RPMI7951 (cell line): ENCODE results near the gene PABPN1L. TPM values are rescaled to one million over a fixed set of nuclear protein-coding genes. Genes with fewer than 3 reads are reported as not detected.

Experiments used
- DNase-seq: peaks from one replicate; pipeline ENCODE4 v3.0.0-alpha.2; 2012; ENCODE audit warnings: low read depth
- total RNA-seq: library from RNA; depleted of rRNA; stranded (reverse); fragments of >200 nt; shearing (Covaris generic); gene quantifications from 2 replicates; pipeline ENCODE4 v1.2.3, GENCODE V29; 2014

Gene PABPN1L
- total RNA-seq, 1 experiment from 2014 or later = not detected

DNA sequence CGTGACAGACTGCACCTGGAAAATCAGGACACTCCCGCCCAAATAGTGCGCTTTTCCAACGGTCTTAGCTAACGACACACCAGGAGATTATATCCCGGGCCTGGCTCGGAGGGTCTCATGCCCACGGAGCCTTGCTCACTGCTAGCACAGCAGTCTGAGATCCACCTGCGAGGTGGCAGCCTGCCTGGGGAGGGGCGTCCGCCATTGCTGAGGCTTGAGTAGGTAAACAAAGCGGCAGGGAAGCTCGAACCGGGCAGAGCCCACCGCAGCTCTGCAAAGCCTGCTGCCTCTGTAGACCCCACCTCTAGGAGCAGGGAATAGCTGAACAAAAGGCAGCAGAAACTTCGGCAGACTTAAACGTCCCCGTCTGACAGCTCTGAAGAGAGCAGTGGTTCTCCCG, 14.8 kb downstream of the PABPN1L start:
- no peak for DNase-seq

DNA sequence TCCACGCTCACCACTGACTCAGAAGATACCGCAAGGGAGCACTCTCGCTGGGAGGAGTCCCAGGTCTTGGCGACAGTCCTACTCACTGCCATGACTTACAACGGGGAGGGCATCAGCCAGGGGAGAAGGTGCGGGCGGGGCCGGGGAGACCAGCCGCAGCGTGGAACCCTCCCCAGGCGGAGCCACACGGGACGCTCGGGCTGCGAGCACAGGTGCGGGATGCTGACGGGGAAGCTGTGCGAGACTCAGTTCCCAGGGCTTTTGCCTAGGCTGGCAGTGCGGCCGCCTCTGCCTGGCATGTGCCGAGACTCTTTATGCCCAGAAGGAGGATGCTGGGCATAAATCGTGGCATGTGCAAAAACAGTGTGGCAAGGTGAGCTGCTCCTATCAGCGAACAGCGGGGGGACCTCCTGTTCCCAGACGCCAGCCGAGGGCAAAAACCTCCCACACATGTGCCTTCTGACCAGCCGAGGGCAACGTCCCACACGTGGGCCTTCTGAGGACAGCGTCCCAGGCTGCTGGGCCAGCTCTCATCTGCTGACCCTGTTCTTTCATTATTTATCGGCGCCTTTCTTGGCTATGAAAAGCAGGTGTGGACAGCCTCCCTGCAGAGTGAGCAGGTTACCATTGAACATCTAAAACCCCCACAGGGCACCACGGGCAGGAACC, 15.8 kb downstream of the PABPN1L start:
- DNase-seq = no peak

- no peak for DNase-seq
Measured at GRCh38 chr16:88848557-88848956, 17.9 kb downstream of the PABPN1L start.

GRCh38 chr16:88847654-88848053, 18.8 kb downstream of the PABPN1L start:
- no peak for DNase-seq

GRCh38 chr16:88846088-88846487, 20.4 kb downstream of the PABPN1L start:
- no peak for DNase-seq

GRCh38 chr16:88844419-88845036, 21.9 kb downstream of the PABPN1L start:
- no peak for DNase-seq

DNA sequence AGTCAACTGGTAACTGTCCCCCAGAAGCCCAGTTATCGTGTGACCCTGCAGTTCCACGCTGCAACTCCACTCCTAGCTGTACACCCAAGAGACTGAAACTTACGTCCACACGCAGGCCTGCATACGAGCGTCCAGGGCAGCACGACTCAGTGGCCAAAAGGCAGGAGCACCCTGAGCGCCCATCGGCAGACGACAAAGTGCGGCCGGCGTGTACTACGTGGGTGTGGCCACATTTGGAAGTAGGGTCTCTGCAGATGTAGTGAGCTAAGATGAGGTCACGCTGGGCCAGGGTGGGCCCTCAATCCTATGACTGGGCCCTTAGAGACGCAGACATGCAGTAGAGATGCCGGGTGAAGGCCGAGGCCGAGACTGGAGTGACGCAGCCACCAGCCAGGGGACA, 23.2 kb downstream of the PABPN1L start:
- DNase-seq = no peak

DNA sequence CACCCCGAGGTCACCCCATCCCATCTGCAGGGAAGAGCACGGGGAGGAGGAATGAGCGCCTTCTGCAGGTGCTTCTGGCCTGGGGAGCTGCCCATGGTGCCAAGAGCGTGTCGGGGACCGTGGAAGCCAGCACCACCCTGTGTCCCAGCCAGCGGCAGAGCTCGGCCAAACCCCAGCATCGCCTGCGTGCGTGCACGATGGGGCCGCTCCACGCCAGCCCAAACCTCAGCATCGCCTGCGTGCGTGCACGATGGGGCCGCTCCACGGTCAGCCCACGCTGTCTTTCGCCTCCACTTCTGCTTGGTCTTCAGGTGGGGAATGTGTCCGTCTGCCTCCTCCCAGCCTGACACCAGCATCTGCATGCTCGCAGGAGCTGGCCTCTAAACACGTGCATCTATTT, 23.7 kb downstream of the PABPN1L start:
- no peak for DNase-seq

- no peak for DNase-seq
Measured at GRCh38 chr16:88842308-88842756, 24.1 kb downstream of the PABPN1L start.

DNA sequence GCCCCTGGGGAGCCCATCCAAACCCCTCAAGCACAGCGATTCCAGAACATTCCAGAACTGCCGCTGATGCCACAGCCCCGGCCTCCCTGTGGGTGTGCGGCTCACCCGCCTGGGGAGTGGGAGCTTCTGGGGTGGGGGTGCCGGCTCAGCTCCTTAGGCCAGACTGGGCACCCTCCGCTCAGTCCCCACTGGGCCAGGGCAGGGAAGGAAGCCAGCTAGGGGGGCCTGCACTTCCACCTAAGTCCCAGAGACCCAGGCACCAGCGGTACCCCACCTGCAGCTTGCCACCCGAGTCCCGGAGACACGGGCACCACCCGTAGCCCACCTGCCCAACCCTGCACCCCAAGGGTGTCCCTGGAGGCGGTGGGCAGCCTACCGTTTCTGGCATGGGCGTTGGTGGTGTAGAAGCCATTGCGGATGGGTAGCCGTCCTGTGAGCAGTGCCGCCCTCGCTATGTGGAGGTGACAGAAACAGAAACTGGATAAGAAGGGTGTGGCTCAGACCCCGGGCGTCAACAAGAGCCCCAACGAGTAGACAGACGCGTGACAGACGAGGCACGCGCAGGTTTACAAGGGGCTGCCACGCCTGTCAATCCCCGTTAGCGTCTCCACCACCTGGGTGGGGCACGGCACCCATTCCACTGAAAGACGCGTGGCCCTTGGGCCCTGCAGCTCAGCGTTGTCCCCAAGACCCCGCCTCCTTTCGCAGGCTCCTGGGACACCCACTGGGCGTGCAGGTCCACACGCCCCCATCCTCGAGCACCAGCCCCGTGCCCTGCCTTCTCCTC, 24.7 kb downstream of the PABPN1L start:
- no peak for DNase-seq

DNA sequence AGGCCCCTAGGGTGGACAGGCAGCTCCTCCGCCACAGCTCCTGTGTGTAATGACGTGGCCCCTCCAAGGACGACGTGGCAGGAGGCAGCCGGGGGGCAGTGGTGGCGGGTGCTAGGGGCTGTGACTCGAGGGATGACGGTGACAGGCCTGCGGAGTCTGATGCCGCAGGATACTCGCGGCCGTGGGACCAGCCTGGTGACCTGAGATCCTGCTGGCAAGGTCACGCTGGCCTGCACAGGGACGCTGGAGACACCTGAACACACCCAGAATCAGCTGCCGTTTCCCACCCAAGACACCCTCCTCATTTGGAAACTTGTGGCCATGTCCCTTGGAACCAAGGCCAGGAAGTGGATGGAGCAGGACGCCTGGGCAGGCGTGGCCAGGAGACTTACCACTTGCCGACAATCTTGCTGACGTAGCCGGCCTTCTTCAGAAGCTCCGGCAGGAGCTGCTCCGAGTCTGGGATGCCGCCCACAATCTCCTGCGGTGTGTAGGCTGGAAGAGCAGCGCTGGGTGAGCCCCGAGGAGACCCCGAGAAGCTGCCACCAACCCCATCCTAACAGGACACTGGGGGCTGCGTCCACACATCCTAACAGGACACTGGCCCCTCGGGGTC, 25.8 kb downstream of the PABPN1L start:
- DNase-seq = no peak

GRCh38 chr16:88839745-88840599, 26.5 kb downstream of the PABPN1L start:
- DNase-seq = no peak

- DNase-seq = no peak
Measured at GRCh38 chr16:88839026-88839529, 27.4 kb downstream of the PABPN1L start.

DNA sequence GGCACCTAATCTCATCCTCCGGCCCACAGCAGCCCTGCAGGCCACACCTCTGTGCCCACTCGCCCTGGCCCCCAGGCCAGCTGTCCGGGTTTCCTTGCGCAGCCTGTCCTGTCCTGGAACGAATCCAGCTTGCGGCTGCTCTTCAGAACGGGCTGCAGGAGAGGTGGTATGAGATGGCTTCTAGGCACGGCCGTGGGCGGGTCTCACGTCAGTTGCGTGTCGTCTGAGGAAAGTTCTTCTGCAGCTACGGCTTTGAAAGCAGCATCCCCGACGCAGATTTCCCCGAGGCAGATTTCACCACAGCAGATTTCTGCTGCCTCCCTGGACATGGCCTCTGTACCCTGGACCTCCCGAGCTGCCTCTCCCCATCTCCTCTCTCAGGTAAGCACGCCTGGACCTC, 27.9 kb downstream of the PABPN1L start:
- no peak for DNase-seq

- no peak for DNase-seq
Measured at GRCh38 chr16:88837806-88838205, 28.7 kb downstream of the PABPN1L start.

DNA sequence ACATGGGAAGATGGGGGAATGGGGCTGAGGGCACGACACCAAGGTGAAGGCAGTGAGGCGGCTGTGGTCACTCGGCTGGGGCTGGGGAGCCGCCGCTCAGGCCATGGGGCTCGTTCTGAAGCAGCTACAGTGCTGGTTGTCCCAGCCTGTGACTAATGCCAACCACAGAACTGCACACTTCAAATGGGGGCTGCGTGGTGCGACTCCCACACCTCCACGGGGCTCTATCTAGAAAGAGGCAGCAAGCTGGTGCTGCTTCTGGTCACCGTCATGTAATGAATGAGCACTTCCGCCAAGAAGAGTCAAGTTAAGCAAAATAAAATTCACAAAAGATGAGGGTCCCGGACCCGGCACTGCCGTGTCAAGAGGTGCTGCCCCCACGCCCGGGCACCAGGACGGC, 29.7 kb downstream of the PABPN1L start:
- no peak for DNase-seq

DNA sequence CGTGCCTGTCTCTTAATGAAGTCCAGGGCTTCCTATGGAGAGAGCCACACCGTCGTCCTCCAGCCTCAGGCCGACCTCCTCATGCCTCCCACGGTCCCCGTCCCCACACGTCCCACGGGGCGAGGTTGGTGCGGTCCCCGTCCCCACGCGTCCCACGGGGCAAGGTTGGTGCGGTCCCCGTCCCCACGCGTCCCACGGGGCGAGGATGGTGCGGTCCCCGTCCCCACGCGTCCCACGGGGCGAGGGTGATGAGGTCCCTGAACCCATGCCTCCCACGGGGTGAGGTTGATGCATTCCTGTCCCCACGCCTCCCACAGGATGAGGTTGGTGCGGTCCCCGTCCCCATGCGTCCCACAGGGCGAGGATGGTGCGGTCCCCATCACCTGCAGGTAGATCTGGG, 30.6 kb downstream of the PABPN1L start:
- DNase-seq = no peak

- no peak for DNase-seq
Measured at GRCh38 chr16:88835383-88835782, 31.1 kb downstream of the PABPN1L start.

GRCh38 chr16:88834670-88835069, 31.8 kb downstream of the PABPN1L start:
- DNase-seq = no peak

DNA sequence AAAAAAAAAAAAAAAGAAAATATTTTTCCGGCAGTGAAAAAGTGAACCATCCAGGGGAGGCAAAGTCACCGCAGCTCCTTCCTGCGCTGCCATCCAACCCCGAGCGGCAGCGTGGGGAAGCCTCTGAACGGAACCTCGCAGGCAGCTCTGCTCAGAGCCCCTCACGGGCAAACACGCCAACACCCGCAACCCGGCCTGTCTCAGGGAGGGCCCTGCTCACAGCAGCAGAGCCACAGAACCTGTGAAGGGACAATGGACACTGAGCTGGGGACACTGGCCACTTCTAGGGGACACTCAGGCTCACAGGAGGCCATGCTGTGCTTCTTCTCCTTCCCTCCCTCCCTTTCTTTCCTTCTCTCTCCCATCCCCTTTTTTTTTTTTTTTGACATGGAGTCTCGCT, 33.4 kb downstream of the PABPN1L start:
- DNase-seq = no peak

DNA sequence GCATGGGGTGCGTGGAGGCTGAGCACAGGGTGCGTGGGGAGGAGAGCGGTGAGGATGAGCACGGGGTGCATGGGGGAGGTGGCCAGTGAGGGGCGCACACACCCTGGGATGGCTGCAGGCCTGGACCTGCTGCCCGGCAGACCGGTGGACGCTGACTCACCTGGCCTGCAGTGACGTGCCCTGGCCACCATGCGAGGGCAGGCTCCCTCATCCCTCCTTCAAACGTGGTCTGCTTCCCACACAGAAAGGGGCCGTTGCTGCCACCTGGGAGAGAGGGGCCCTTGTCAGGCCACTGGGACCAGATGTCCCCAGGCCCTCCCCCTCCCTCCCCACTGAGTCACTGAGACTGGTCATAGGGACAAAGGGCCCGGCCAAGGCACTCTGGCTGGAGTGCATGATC, 34.6 kb downstream of the PABPN1L start:
- no peak for DNase-seq
